Stromal cell of bone marrow (primary cell): ENCODE results near the gene AATK.

ENCODE experiments used
- DNase-seq: peaks from one replicate; pipeline ENCODE4 v3.0.0-alpha.2; 2012; ENCODE audit warnings: low read depth

AATK gene

DNA sequence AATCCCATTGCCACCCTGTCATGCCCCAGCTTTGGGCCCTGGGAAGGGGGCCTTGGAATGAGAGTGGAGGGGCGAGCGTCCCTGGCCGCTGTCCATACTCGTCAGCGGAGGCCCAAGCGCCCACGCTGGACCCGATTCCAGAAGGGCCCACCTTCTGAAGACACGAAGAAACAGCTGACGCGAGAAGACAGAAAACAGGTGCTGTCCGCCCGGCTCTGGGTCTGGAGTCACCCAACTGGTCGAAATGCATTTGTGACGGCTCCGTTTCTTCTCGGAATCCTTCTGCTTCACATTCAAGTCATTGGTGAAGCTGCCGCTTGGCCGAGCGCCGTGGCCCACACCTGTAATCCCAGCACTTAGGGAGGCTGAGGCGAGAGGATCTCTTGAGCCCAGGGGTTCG is 53.6 kb downstream of the AATK start:
- no peak for DNase-seq

GRCh38 chr17:81111066-81111465 is 55.0 kb downstream of the AATK start:
- DNase-seq = no peak

GRCh38 chr17:81110488-81111040 is 55.5 kb downstream of the AATK start:
- DNase-seq = no peak

- DNase-seq = no peak
These were observed 56.1 kb downstream of the AATK start for GRCh38 chr17:81109957-81110356.

DNA sequence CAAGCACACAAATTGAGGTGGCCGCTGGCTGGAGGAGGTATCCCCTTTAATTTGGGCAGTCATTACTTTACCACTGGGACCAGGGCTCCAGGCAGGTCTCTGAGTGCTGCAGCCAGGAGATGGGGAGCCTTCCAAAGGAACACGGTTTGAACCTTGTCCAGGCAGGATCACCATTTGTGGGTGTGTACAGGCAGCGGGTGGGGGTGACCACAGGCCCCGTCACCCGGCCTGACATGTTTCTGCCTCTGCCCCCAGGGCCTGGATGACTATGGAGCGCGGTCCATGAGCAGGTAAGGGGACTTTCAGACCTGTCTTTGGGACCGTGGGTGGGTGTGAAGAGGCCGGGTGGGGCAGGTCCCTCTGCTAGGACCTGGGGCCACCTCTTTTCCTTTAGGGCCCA is 57.8 kb downstream of the AATK start:
- no peak for DNase-seq

DNA sequence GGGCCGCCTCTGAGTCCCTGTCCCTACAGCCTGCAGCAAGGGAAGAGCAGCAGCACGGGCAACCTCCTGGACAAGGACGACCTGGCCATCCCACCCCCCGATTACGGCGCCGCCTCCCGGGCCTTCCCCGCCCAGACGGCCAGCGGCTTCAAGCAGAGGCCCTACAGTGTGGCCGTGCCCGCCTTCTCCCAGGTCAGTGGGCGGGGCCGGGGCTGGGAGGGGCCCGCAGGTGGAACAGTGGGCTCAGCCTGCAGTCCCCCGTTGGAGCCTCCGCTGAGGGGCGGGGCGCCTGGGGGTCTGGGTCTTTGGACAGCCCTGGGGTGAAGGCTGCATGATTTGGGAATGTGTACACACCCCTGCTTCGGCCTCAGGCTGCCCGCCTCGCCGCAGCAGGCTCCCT is 59.3 kb downstream of the AATK start:
- no peak for DNase-seq

DNA sequence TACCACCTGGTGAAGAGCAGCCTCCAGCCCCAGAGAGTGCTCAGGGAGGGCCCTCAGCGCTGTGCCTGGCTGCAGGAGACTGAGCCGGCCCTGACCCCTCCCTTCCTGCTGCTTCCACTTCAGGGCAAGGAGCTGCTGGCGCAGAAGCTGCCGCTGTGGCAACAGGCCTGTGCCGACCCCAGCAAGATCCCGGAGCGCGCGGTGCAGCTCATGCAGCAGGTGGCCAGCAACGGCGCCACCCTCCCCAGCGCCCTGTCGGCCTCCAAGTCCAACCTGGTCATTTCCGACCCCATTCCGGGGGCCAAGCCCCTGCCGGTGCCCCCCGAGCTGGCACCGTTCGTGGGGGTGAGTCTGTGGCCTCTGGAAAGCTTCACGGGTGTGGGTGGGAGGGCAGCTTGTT is 62.6 kb downstream of the AATK start:
- no peak for DNase-seq

DNA sequence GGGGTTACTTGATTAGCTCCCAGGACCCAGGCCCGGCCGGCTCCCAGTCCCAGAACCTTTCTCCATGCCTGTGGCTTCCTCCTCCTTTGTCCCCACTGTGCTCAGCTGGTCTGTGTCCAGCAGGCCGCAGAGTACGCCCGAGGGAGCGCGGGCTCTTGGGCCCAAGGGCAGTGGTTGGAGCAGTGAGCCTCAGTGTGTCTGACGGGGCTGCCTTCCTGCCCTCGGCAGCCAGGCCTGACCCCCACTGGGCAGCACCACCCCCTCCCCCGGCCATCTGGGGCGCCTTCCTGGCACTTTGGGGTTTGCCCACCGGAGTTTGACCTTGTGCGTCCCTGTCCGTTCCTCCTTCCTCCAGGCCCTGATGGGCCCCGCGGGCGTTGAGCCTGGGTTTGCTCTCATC is 63.2 kb downstream of the AATK start:
- no peak for DNase-seq

DNA sequence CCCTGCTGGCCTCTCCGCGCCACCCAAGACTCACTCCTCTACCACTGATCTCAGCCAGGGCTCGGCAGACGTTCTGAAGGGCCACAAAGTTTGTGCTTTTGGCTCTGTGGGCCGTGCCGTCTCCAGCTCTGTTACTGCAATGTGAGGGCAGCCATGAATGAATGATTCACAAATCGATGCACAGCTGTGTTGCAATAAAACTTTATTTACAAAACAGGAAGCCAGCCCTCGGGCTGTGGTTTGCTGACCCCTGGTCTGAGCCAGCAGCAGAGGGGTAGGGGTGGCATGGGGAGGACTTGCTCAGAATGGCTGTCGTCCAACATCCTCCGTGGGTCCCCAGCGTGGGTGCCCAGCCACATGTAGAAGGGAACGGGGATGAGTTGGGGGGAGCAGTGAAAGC is 63.7 kb downstream of the AATK start:
- DNase-seq = no peak

GRCh38 chr17:81101614-81102306 is 64.3 kb downstream of the AATK start:
- DNase-seq = peak; percentile 41

- no peak for DNase-seq
These were observed 65.4 kb downstream of the AATK start for GRCh38 chr17:81100668-81101067.

- no peak for DNase-seq
These were observed 66.1 kb downstream of the AATK start for GRCh38 chr17:81099888-81100287.

DNA sequence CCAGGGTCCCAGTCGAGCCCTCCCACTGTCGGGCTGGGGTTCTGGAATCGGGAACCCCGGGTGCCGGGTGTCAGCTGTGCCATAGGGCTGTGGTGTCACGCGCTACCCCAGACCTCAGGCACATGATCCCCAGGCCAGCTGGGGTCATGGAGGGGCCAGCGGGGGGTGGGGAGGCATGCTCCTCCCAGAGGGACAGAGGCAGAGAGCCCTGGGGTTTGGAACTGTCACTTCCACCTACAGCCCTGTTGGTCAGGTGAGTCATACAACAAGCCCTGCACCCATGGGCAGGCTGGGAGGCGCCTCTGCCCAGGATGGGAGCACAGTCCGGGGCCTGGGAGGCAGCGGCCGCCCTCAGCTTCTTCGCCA is 68.1 kb downstream of the AATK start:
- no peak for DNase-seq

DNA sequence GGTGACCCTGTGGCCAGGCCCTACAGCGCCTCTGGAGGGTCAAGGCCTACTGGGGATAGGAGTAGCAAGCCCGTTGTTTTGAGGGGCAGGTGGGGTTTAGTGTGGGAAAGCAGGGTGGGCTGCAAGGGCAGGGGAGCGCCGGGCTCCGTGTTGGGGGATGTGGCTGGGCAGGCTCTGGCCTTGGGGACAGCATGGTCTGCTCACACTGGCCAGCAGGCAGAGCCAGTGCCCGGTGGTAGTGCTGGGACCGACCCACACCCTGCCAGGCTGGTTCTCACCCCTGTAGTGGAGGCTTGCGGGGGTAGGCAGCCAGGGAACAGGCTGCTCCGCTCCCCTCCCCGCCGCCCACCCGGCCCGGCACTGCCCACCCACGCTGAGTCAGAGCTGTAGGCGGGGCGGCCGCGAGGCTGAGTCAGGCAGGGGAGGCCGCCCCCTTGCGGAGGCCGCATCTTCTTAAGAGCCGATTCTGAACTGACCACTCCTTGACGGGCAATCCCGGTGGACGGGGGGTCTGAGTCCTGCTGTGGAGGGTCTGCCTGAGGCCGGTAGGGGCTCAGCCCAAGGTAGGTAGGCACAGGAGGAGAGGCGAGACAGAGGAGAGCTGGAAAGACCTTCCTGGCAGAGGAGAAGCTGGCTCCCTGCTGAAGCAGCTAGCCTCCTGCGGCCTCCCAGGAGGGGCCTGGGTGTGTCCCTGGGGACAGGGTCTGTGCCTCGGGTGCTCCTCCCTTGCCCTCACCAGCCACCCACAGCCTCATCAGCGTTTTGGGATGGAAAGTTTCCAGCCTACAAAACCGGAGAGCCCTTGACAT is 68.7 kb downstream of the AATK start:
- peak; percentile 69 for DNase-seq

DNA sequence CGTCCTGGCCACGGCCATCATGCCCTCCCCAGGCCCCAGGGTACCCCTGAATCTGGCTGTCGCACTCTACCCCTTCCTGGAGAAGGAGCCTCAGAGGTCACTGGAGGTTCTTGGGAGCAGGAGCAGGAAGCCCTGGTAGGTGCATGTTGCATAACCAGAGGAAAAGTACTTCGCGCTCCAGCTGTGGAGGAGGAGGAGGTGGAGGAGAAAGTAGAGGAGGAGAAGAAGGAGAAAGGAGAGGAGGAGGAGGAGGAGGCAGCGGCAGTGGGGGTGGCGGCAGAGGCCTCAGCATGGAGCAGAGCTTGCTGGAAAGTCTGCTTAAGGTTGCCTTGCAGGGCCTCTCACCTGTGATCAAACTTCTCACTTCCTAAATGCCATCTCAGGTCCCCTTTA is 69.3 kb downstream of the AATK start:
- DNase-seq = no peak

- DNase-seq = no peak
These were observed 70.6 kb downstream of the AATK start for GRCh38 chr17:81095383-81095762.

- peak; percentile 100 for DNase-seq
These were observed 71.3 kb downstream of the AATK start for GRCh38 chr17:81094509-81095382.

DNA sequence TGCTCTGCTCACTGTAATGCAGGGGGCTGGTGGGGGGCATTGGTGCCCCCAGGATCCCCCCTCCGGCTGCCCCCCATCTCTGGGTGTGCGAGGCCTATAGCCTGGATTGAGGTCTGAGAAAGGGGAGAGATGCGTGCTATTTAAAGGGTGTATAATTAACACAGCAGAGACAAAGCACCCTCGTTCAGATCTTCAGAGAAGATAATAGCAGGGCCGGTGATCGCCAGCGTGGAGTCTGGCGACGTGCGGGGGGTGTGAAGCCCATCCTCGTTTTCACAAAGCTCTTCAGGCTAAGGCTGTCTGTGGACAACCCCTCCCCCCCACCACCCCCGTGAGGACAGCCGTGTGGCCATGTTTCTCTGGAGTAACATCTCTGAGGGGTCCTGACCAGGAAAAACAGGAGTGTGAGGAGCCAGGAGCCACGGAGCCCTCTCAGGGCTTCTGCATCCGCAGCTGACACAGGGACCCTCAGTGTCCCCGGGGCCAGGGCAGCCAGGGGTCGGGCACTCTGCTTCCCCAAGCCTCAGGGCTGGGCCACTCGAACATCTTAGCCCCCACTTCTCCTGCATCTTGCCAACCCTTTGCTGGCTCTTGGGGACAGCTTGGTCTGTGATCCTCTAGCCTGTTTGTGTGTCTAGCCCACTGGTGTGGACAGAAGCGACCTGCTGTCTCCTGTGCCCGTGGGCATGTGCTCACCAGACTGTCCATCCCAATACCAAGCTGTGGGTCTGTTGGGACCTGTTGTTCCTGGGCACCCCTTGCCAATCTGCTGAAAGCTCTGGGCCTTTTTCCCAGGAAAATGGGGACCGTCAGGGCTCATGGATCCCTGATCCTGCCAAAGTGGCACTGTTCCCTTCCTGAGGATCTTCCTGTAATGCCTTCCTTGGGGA is 72.2 kb downstream of the AATK start:
- DNase-seq = no peak

DNA sequence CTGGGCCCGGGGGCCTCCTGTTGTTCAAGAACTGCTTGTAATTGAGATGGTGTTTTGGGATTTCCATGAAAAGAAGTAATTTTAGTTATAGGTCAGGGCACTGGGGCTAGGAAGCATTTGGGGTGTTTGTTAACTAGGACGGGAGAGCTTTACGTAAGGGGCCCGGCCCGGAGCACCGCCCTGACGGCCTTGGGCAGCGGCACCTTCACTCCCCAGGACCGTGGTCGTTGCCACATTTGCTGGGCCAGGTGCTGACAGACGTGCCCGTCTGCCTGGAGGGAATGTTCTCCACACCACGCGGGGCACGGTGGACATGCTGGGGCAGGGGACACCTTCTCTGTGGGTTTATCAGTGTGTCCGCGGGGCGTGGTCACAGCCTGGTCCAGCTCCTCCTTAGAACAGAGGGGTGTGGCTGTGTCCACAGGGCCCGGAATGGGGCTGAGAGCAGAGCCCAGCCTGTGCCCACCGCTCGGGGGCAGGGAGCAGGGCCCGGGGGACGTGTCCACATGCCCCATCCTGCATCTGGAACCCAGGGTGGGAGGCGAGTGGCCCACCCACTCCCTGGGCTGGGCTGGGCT is 73.4 kb downstream of the AATK start:
- DNase-seq = no peak

GRCh38 chr17:81091774-81092517 is 74.1 kb downstream of the AATK start:
- DNase-seq = no peak
